ENCODE results near the gene TTC21B. TPM values are rescaled to one million over a fixed set of nuclear protein-coding genes. Genes with fewer than 3 reads are reported as not detected.

Gene TTC21B
- total and polyA plus RNA-seq, 2 of the 8 experiments (the other 6 are each of a cell fraction or from before 2014, with no cell fraction given) = 6.9 to 20.8 TPM

GRCh38 chr2:165938237-165938636 is 15.3 kb downstream of the TTC21B start (continued):
- no peak for TF ChIP-seq BRCA1 (IDR thresholded peaks at IDR 0.05; ENCODE audit: low read depth, low read length)
